ENCODE results near the gene VPS4A. TPM values are rescaled to one million over a fixed set of nuclear protein-coding genes. Genes with fewer than 3 reads are reported as not detected.
"Not testable (repeated sequence)": the region's sequence is repeated elsewhere in the genome, so short reads cannot be mapped to it uniquely, and the experiment has no call there.

The VPS4A gene
- total RNA-seq, 4 donors from 2014 or later, result 34.2 to 41.1 (median 36.6) TPM

- Histone ChIP-seq H3K27ac (no peak overlapping the region), H3K9me3 (no peaks in the 10 kb centered on the region), H3K4me3 (no peak overlapping the region), H3K36me3 (peaks cover 0 to 43% of the 10 kb centered on the region in 2 donors), H3K27me3 (no peaks in the 10 kb centered on the region), H3K4me1 (no peaks in the 10 kb centered on the region)
- ATAC-seq, result no peak
- no peak for TF ChIP-seq POLR2AphosphoS5 (IDR thresholded peaks at IDR 0.05)
- TF ChIP-seq POLR2A (IDR thresholded peaks at IDR 0.05), result no peak
- TF ChIP-seq CTCF (IDR thresholded peaks at IDR 0.05), result no peak
- no peak for TF ChIP-seq EP300 (IDR thresholded peaks at IDR 0.05)
- WGBS, 2 donors (ENCODE audit: low coverage in 1 of 2), result 74 to 97% methylated on average over 5 to 6 of the region's 10 CpGs
Measured at GRCh38 chr16:69349536-69349935, 38.4 kb downstream of the VPS4A start.

- peaks cover 0 to 43% of the 10 kb centered on the region in 2 donors for H3K36me3 ChIP-seq
- no peak for ATAC-seq
- H3K4me1 ChIP-seq, result no peaks in the 10 kb centered on the region
- no peaks in the 10 kb centered on the region for H3K9me3 ChIP-seq
- WGBS, 2 donors (ENCODE audit: low coverage in 1 of 2), result 69 to 71% methylated on average over 5 to 6 of the region's 6 CpGs
- no peak overlapping the region for H3K27ac ChIP-seq
- H3K4me3 ChIP-seq, result no peak overlapping the region
- no peaks in the 10 kb centered on the region for H3K27me3 ChIP-seq
- TF ChIP-seq CTCF (IDR thresholded peaks at IDR 0.05) (no peak), POLR2AphosphoS5 (IDR thresholded peaks at IDR 0.05) (no peak), POLR2A (IDR thresholded peaks at IDR 0.05) (no peak), EP300 (IDR thresholded peaks at IDR 0.05) (no peak)
Measured at GRCh38 chr16:69350536-69351133, 39.5 kb downstream of the VPS4A start.

GRCh38 chr16:69351309-69352027 lies 40.3 kb downstream of the VPS4A start, which contains the start of gene TMED6:
TMED6 (minus strand) TSS chr16:69351786; CDS start chr16:69351753, 33 bp downstream.
- H3K9me3 ChIP-seq, result no peaks in the 10 kb centered on the region
- WGBS, 2 donors (ENCODE audit: low coverage in 1 of 2), result 77 to 90% methylated on average over 4 to 8 of the region's 12 CpGs
- H3K36me3 ChIP-seq, result peaks cover 0 to 43% of the 10 kb centered on the region in 2 donors

GRCh38 chr16:69360070-69360469 lies 48.9 kb downstream of the VPS4A start:
- not testable (repeated sequence) for H3K4me1 ChIP-seq, ATAC-seq, H3K27ac ChIP-seq, H3K27me3 ChIP-seq, H3K4me3 ChIP-seq, H3K9me3 ChIP-seq
- peaks cover 0 to 43% of the 10 kb centered on the region in 2 donors for H3K36me3 ChIP-seq
- 95% methylated on average over 7 of the region's 9 CpGs; no CpG with 5 or more reads in 1 of the 2 donors for WGBS, 2 donors (ENCODE audit: low coverage in 1 of 2)

More at GRCh38 chr16:69351309-69352027, 40.3 kb downstream of the VPS4A start, which contains the start of gene TMED6:
- no peaks in the 10 kb centered on the region for H3K27me3 ChIP-seq
- no peaks in the 10 kb centered on the region for H3K4me1 ChIP-seq
- ATAC-seq, result no peak
- no peak within 1 kb of the TSS for H3K4me3 ChIP-seq
- no peak for TF ChIP-seq POLR2AphosphoS5 (IDR thresholded peaks at IDR 0.05)
- no peak within 1 kb of the TSS for H3K27ac ChIP-seq

GRCh38 chr16:69363281-69363717 lies 52.1 kb downstream of the VPS4A start:
- H3K4me1 ChIP-seq, result no peaks in the 10 kb centered on the region
- peaks cover 0 to 75% of the 10 kb centered on the region in 2 donors for H3K36me3 ChIP-seq
- 89 to 95% methylated on average over 4 of the region's 5 CpGs for WGBS, 2 donors (ENCODE audit: low coverage in 1 of 2)
- no peak overlapping the region for H3K27ac ChIP-seq
- ATAC-seq, result no peak
- TF ChIP-seq EP300 (IDR thresholded peaks at IDR 0.05) (no peak), POLR2A (IDR thresholded peaks at IDR 0.05) (no peak), CTCF (IDR thresholded peaks at IDR 0.05) (no peak), POLR2AphosphoS5 (IDR thresholded peaks at IDR 0.05) (no peak)
- H3K27me3 ChIP-seq, result no peaks in the 10 kb centered on the region
- H3K4me3 ChIP-seq, result no peak overlapping the region
- H3K9me3 ChIP-seq, result no peaks in the 10 kb centered on the region

GRCh38 chr16:69364088-69364487 lies 52.9 kb downstream of the VPS4A start:
- H3K4me3 ChIP-seq, result no peak overlapping the region
- H3K27ac ChIP-seq, result no peak overlapping the region
- 86 to 100% methylated on average over 1 to 2 of the region's 2 CpGs for WGBS, 2 donors (ENCODE audit: low coverage in 1 of 2)
- H3K27me3 ChIP-seq, result no peaks in the 10 kb centered on the region
- H3K9me3 ChIP-seq, result no peaks in the 10 kb centered on the region
- H3K4me1 ChIP-seq, result no peaks in the 10 kb centered on the region
- H3K36me3 ChIP-seq, result peaks cover 0 to 83% of the 10 kb centered on the region in 2 donors
- TF ChIP-seq EP300 (IDR thresholded peaks at IDR 0.05) (no peak), CTCF (IDR thresholded peaks at IDR 0.05) (no peak), POLR2A (IDR thresholded peaks at IDR 0.05) (no peak), POLR2AphosphoS5 (IDR thresholded peaks at IDR 0.05) (no peak)
- no peak for ATAC-seq
